Coronary artery (tissue), 2 donors: ENCODE data around the gene PLN.

Source experiments
- DNase-seq: peaks from one replicate; pipeline ENCODE4 v3.0.0-alpha.2; 2017; ENCODE audit warnings: low spot score
- H3K27ac ChIP-seq, 2 donors: fragments of 200-600 bp; sonication (generic); one replicate each; pipeline ENCODE4 v1.5.1; 2016 to 2019
- H3K4me3 ChIP-seq: fragments of 200-600 bp; sonication (generic); 2 replicates; pipeline ENCODE4 v1.5.1; 2016; ENCODE audit warnings: mild to moderate bottlenecking, moderate library complexity
- CTCF ChIP-seq: fragments of 200-600 bp; sonication (generic); IDR thresholded peaks from one replicate; pipeline ENCODE4 v1.5.1; 2019; ENCODE audit warnings: antibody characterized with exemption

Gene PLN

GRCh38 chr6:118548136-118548535 lies at the start of gene PLN:
TSS of gene PLN (plus strand) at chr6:118548296. CDS start at chr6:118558922, 10,626 bp downstream.
- no peak for TF ChIP-seq CTCF
- DNase-seq: no peak
- H3K27ac ChIP-seq: peak within 1 kb of the TSS; percentile 76 to 81
- H3K4me3 ChIP-seq: peak within 1 kb of the TSS; percentile 71

- no peak for DNase-seq
- Histone ChIP-seq H3K4me3 (no peak overlapping the region), H3K27ac (no peak overlapping the region)
- TF ChIP-seq CTCF: no peak
These were observed 47.7 kb upstream of the PLN start for GRCh38 chr6:118500130-118501015.

- TF ChIP-seq CTCF: no peak
- Histone ChIP-seq H3K27ac (no peak overlapping the region), H3K4me3 (no peak overlapping the region)
- no peak for DNase-seq
These were observed 47.0 kb upstream of the PLN start for GRCh38 chr6:118501099-118501498.

GRCh38 chr6:118501765-118502164 lies 46.3 kb upstream of the PLN start:
- Histone ChIP-seq H3K4me3 (no peak overlapping the region), H3K27ac (no peak overlapping the region)
- no peak for DNase-seq
- TF ChIP-seq CTCF: no peak

GRCh38 chr6:118502169-118502568 lies 45.9 kb upstream of the PLN start:
- Histone ChIP-seq H3K27ac (no peak overlapping the region), H3K4me3 (no peak overlapping the region)
- TF ChIP-seq CTCF: no peak
- DNase-seq: no peak

- TF ChIP-seq CTCF: no peak
These were observed 43.5 kb upstream of the PLN start for GRCh38 chr6:118504611-118505010.

GRCh38 chr6:118505656-118506055 lies 42.4 kb upstream of the PLN start:
- TF ChIP-seq CTCF: no peak
- Histone ChIP-seq H3K27ac (no peak overlapping the region), H3K4me3 (no peak overlapping the region)
- no peak for DNase-seq

More at GRCh38 chr6:118504611-118505010, 43.5 kb upstream of the PLN start:
- H3K4me3 ChIP-seq: no peak overlapping the region
- H3K27ac ChIP-seq: no peak overlapping the region
- DNase-seq: no peak
